Liver (tissue), 3 donors: Measurements from ENCODE around the gene HGF.

Experiments used
- JUND ChIP-seq, 2 donors: IDR thresholded peaks; 2 replicates each; pipeline ENCODE4 v1.6.1; 2016; ENCODE audit warnings: antibody characterized with exemption in 2 of 2
- RAD21 ChIP-seq, 2 donors: IDR thresholded peaks; 2 replicates each; pipeline ENCODE4 v1.6.1; 2016; ENCODE audit warnings: antibody characterized with exemption in 2 of 2, mild to moderate bottlenecking in 2 of 2
- SP1 ChIP-seq: IDR thresholded peaks from 2 replicates; pipeline ENCODE4 v1.6.1; 2018; ENCODE audit warnings: antibody characterized with exemption, mild to moderate bottlenecking
- TAF1 ChIP-seq: conservative IDR thresholded peaks from 2 replicates; pipeline ENCODE4 v1.6.1; 2016; ENCODE audit warnings: antibody characterized with exemption, mild to moderate bottlenecking
- TF ChIP-seq, protein P1 (sequence below): fragments of 150-350 bp; IDR thresholded peaks from 2 replicates; pipeline ENCODE4 v1.5.1; 2017; ENCODE audit warnings: improper control_type of control experiment, low read depth, low read length; ENCODE audit not compliant: missing input control
- donor health status: healthy.
- donor health status: healthy.

DNA sequence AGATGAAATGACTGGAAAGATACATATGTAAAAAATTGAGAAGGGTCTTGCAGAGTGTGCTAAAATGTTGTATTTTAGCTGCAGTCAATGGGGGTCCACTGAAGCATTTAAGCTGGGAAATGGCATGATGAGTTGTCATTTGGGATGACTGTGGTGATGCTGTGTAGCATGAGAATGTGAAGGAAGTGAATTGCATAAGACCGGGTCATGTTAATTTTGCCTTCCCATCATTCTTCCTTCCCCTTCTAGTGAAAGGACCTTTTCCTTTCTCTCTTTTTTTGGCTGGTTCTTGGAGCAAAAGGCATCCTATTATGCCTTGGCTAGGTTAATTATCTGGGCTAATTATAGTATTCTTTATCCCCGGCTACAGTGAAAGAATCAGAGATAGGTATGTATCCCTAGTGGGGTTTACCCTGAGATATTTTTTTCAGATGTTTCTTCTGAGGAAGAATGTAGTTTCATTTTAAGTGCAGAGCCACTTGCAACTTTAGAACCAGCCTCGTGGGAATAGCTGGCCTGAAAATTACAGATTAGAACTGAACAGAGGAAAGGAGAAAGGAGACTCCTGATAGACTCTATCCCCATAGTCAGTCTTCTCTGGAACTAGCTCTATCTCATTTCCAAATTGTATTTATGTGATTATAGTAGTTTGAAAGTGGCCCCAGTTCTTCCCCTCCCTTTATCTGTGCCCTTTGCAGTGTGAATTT is 93.6 kb downstream of the HGF start:
- TF ChIP-seq RAD21 (IDR thresholded peaks at IDR 0.05) (no peak), JUND (IDR thresholded peaks at IDR 0.05) (no peak), TAF1 (no peak), SP1 (no peak)
- TF ChIP-seq, protein P1, sequence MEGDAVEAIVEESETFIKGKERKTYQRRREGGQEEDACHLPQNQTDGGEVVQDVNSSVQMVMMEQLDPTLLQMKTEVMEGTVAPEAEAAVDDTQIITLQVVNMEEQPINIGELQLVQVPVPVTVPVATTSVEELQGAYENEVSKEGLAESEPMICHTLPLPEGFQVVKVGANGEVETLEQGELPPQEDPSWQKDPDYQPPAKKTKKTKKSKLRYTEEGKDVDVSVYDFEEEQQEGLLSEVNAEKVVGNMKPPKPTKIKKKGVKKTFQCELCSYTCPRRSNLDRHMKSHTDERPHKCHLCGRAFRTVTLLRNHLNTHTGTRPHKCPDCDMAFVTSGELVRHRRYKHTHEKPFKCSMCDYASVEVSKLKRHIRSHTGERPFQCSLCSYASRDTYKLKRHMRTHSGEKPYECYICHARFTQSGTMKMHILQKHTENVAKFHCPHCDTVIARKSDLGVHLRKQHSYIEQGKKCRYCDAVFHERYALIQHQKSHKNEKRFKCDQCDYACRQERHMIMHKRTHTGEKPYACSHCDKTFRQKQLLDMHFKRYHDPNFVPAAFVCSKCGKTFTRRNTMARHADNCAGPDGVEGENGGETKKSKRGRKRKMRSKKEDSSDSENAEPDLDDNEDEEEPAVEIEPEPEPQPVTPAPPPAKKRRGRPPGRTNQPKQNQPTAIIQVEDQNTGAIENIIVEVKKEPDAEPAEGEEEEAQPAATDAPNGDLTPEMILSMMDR: no peak
